GM10248 (cell line): ENCODE measurements around the gene SAMD8.

Experiments
- CTCF ChIA-PET: fragments of 300-600 bp; sonication (Branson Sonifier 250); formaldehyde crosslinking; extraction: SDS; loops from one replicate; lab custom pipeline; 2021; ENCODE audit warnings: antibody characterized with exemption; lab: Yijun Ruan, JAX
- POLR2A ChIA-PET: fragments of 350-650 bp; sonication (Branson Sonifier 250); formaldehyde crosslinking; extraction: SDS; loops from one replicate; lab custom pipeline; 2020; ENCODE audit warnings: antibody characterized with exemption; lab: Yijun Ruan, JAX
- DNase-seq: peaks from one replicate; pipeline ENCODE4 v3.0.0; 2012; ENCODE audit errors: extremely low spot score
- CTCF ChIP-seq: IDR thresholded peaks from 2 replicates; pipeline ENCODE4 v1.5.1; 2012; ENCODE audit warnings: mild to moderate bottlenecking, low read depth; ENCODE audit errors: extremely low read depth, missing control alignments, control extremely low read depth

SAMD8 gene

GRCh38 chr10:75083972-75084833 is 27.3 kb upstream of the SAMD8 start:
- ChIA-PET POLR2A (interaction anchor here (0.5 kb wide), 1 partner anchor 489 kb away, joined by 3 read pairs; no protein-coding TSS in a partner anchor), CTCF (interaction anchor here (1.1 to 4.3 kb wide), 4 partner anchors 9 to 16 kb away, joined by 3 to 14 read pairs (median 4); a partner anchor contains a TSS)
- DNase-seq, result no peak
- no peak for TF ChIP-seq CTCF

GRCh38 chr10:75084834-75085384 is 26.5 kb upstream of the SAMD8 start:
- TF ChIP-seq CTCF, result no peak
- ChIA-PET CTCF (interaction anchor here (1.1 to 4.3 kb wide), 4 partner anchors 10 to 15 kb away, joined by 3 to 14 read pairs (median 4); a partner anchor contains a TSS), POLR2A (interaction anchor here (0.5 kb wide), 1 partner anchor 490 kb away, joined by 3 read pairs; no protein-coding TSS in a partner anchor)

GRCh38 chr10:75086278-75086934 is 25.1 kb upstream of the SAMD8 start:
- DNase-seq, result no peak
- TF ChIP-seq CTCF, result no peak
- ChIA-PET POLR2A (no interaction called here), CTCF (interaction anchor here (4.3 kb wide), 1 partner anchor 12 kb away, joined by 14 read pairs; a partner anchor contains a TSS)

More at GRCh38 chr10:75084834-75085384, 26.5 kb upstream of the SAMD8 start:
- DNase-seq, result no peak

DNA sequence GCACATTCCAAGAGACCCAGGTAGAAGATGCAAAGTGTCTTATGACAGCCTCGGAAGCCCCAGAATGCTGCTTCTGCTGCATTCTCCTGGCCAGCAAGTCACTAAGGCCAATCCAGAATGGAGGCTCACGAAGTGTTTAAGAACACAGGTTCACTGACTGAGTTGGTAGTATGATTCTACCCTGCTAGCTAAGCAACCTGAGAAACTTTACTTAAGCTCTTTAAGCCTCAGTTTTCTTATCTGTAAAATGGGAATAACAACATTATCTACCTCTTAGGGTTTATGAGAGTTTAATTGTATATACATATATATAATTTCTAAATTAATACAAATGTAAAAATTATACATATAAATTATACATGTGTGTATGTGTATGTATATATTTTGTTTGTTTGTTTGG is 22.8 kb upstream of the SAMD8 start:
- ChIA-PET POLR2A (no interaction called here), CTCF (interaction anchor here (1.7 to 4.3 kb wide), 2 partner anchors 9 to 10 kb away, joined by 5 to 14 read pairs; a partner anchor contains a TSS)
- no peak for TF ChIP-seq CTCF
- DNase-seq, result no peak

DNA sequence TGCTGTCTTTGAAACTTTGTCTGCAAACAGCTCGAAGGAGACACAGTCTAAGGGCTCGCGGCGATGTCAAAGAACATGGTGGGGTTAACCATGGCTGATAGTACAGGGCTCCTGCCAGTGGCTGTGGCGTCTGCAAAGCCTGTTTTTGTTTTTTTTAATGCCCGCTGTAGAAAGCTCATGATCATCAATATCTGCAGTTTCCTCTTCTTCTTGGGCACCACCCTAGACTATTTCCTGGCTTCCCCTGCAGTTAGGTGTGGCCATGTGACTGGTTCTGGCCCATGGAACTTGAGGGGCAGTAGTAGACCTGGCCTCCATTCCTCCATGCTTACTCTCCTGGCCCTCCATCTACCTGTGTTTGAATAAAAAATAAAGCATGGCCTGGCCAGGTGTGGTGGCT is 21.8 kb upstream of the SAMD8 start:
- CTCF ChIA-PET, result interaction anchor here (1.6 to 1.9 kb wide), 3 partner anchors 9 to 14 kb away, joined by 3 to 5 read pairs (median 5); a partner anchor contains a TSS
- TF ChIP-seq CTCF, result no peak
- no peak for DNase-seq
- POLR2A ChIA-PET, result no interaction called here

DNA sequence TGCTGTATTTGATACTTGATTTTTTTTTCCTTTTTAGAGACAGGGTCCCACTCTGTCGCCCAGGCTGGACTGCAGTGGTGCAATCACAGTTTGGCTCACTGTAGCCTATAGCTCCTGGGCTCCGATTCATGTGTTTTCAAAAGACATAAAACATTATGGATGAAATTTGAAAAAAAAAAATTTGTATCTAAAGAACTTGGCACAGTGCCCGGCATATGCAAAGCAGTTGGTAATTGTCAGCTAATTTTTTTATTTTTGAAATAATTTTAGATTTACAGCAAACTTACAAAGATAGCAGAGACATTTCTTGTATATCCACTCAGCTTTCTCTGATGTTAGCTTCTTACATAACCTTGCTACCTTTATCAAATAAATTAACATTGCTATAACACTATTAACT is 20.3 kb upstream of the SAMD8 start:
- ChIA-PET POLR2A (no interaction called here), CTCF (interaction anchor here (1.1 to 1.9 kb wide), 2 partner anchors 9 to 15 kb away, joined by 3 to 5 read pairs; no protein-coding TSS in a partner anchor)
- no peak for DNase-seq
- TF ChIP-seq CTCF, result no peak
